ENCODE measurements around the gene LGI4.

The LGI4 gene

DNA sequence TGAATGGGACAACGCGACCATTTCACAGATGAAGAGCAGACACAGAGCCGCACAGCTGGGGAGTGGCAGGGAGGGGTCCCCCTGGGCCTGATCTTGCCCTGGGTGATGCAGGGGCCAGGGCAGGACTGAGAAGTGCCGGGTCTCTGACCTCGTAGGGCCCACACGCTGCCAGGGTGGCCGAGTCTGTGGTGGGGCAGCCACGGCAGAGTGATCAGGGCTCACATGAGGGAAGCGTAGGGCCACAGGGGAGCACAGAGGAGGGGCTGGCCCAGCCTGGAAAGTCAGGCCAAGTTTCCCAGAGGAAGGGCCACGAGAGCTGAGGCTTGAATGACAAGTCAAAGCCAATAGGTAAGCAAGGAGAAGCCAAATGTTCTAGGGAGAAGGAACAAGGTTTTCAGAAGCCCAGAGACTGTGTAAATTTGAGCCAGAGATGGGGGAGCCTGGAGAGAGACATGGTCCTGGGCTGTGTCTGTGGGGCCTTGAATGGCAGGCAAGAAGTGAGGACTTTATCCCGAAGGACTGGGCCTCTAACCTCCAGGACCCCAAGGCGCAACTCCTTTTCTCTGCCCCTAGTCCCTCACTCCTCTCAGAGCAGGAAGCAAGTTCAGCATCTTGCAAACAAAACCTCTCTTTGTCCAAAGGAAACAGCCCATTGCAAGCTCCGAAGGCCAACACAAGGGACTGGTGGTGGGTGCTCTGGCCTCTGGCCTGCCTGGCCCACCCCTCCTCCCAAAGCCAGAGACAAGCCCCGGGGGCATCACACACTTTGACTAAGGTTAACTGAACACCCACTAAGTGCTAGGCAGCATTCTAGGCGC is 51.0 kb downstream of the LGI4 start:
- DNase-seq: no peak

DNA sequence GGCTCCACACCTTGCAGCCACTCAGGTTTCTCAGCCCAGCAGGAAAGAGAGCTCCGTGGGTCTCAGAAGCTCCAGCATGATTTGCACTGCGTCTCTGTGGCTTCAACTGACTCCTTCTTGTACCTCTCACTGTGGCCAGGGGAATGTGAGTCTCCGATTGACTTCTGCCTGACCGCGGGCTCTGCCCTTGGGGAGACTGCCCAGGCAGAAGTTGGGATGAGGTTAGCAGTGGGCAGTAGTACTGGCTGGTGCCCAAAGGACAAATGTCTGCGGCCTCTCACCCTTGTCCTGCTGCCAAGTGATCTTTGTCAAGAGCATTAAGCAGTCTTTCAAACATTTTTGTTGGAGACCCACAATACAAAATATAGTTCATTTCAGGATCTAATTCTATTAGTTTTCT is 53.7 kb downstream of the LGI4 start:
- no peak for DNase-seq

DNA sequence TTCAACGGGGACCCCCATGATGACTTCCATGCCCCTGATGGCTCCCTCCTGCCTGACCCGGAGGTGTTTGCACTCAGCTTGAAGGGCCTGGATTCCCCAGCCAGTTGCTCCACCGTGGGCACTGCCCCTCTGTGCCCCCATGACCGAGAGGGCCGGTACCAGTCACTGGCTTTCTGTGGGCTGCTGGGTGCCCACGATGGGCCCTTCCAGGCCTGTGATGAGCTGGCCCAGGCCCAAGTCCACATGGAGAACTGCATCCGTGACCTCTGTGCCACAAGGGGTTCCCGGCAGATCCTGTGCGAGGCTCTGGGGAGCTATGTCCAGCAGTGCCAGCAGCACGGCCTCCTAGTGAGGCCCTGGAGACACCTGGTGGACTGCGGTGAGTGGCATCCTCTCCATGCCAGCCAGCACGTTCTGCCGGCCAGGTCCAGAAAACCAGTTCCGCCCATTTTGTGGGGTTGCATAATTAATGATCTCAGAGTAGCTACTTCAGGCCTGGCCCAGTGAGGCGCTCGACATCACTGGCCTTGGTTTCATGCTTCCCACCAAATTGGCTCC is 54.2 kb downstream of the LGI4 start:
- no peak for DNase-seq

DNA sequence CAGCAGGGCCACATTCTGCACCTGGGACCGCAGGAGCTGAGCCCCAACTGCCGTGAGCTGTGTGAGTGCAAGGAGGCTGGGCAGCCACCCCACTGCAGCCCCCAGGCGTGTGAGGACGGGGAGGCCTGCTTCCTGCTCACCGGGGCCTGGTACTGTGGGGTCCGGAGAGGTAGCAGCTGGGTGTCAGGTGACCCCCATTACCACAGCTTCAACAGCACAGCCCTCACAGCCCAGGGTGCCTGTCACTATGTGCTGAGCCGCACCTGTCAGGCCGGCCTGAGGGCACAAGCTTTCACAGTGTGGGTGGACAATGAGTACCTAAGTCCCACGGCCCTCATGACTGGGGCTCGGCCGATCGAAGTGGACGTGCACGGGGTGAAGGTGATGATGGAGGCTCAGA is 55.0 kb downstream of the LGI4 start:
- DNase-seq: no peak

DNA sequence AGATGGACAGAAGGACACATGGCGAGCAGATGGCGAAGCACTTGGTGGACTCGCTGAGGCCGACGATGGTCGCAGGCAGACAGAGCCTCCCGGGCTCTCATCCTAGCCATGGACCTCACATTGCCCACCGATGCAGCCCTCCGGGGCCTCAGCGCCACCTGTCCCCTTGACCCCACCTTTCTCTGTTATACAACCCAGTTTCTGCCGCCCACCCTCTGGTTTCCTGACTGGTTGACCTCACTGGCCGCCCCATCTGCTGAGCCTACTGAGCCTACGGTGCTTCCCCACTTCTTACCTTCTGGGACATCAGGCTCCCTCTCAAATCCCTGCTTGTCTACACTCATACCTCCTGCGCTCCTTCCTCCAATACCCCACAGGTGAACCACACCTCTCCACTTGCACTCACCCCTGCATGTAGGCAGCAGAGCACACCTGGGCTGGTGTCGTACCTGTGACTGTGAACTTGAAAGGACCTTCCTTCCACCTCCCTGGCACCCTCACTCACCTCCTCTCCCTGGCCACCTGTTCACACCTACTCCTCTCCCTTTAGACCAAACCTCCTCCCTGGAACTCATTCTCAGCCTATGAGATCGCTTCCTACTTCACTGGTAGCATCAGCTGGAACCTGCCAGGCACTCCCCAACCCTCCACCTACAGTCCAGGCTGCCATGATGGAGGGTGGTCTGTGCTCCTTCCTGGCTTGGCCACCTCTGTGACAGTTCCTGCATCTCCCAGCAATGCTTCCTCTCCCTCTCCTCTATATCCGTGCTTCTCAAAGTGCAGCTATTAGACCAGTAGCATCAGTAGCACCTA is 57.2 kb downstream of the LGI4 start:
- no peak for DNase-seq

DNA sequence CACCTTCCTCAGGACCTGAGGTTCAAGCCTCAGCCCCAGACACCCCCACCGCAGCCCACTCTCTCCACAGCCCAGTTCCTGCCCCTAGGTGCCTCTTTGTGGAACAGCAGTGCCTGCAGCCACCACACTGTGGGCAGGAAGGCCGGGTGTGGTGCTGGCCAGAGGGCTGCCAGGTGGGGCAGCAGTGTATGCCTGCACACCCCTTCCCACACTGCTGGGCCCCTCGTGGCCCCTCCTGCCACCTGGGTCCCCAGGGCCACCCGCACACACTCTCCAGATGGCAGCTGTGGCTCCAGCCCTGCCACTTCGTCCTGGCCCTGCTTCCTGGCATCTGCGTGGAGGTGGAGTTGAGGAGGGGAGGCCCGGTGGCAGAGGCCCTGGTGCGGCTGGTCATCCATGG is 58.2 kb downstream of the LGI4 start:
- DNase-seq: no peak

DNA sequence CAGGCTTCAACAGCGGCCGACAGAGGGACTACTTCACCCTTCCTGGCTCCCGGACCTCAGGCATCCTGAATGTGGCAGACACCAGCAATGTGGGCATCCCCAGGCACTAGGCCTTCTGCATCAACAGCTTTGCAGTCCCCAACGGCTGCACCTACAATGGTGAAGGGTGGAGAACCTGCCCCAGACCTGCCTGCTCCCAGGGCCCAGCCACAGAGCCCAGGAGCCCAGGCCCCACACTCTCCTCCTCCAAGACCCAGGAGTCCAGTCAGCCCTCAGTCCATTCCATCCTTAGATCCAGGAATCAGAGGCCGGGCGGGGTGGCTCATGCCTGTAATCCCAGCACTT is 58.9 kb downstream of the LGI4 start:
- DNase-seq: no peak

DNA sequence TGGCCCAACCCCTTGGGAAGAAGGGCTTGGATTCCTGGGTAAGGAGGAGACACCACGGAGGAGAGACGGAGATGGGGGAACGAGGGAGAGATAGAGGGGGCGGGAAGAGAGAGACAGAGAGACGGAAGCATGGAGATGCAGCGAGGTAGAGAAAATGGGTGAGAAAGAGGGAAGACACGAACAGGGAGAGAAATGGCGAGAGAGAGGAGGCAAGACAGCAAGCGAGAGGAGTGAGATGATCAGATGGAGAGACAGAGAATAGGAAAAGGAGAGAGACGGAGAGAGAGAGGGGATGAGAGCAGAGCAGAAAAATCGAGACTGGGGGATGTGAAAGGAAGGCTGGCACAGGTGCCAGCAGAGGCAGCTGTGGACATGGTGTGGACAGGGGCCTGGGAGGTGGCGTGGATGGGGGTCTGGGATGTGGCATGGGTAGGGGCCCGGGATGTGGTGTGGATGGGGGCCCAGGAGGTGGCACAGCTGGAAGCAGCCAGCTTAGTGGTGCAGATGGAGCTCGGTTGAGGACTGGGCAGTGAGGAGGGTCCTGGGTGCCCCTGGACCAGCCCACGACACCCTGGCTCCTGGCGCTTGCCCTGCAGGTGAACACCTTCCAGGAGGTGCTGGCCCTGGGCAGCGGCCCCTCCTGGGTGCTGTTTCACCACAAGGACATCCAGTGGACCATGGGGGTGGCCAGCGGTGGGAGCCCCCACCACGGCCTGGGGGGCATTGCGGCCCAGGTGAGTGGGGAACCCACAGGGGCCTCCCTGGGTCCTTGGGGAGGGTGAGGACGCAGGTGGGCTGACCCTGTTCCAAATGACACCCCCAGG is 59.4 kb downstream of the LGI4 start:
- DNase-seq: no peak

All from NCI-H1092 treated with DMSO at 0.1 percent for 48 hours (cell line).